SK-N-SH treated with all-trans-retinoic acid at 6 μM for 48 hours (cell line): Measurements from ENCODE around the gene BCR.

ENCODE experiments used
- ATAC-seq: fragments of 200-7000 bp; cut with Tn5 transposase; 3 replicates; pipeline ENCODE4 v1.9.1; 2020; ENCODE audit warnings: mild to moderate bottlenecking, moderate library complexity
- ARNTL ChIP-seq: fragments of 450-650 bp; formaldehyde crosslinking; IDR thresholded peaks from 2 replicates; pipeline ENCODE4 v1.5.0; 2020; ENCODE audit warnings: low read depth, mild to moderate bottlenecking, moderate library complexity, borderline replicate concordance
- BACH2 ChIP-seq: fragments of 250-450 bp; sonication (Bioruptor Pico); IDR thresholded peaks from 2 replicates; pipeline ENCODE4 v1.9.0; 2021; ENCODE audit warnings: mild to moderate bottlenecking, borderline replicate concordance
- CREB5 ChIP-seq: fragments of 250-450 bp; sonication (Bioruptor Pico); IDR thresholded peaks from 2 replicates; pipeline ENCODE4 v1.5.1; 2020; ENCODE audit warnings: low read depth, mild to moderate bottlenecking, moderate library complexity
- CSDC2 ChIP-seq: fragments of 250-450 bp; sonication (Bioruptor Pico); IDR thresholded peaks from 2 replicates; pipeline ENCODE4 v1.5.0; 2020; ENCODE audit warnings: mild to moderate bottlenecking, moderate library complexity
- CSRNP3 ChIP-seq: fragments of 250-450 bp; sonication (Bioruptor Pico); IDR thresholded peaks from 2 replicates; pipeline ENCODE4 v1.5.1; 2021; ENCODE audit warnings: mild to moderate bottlenecking, moderate library complexity
- ESRRG ChIP-seq: fragments of 250-450 bp; sonication (Bioruptor Pico); IDR thresholded peaks from 2 replicates; pipeline ENCODE4 v1.6.1; 2021; ENCODE audit warnings: mild to moderate bottlenecking
- GLIS3 ChIP-seq: fragments of 250-450 bp; sonication (Bioruptor Pico); IDR thresholded peaks from 2 replicates; pipeline ENCODE4 v1.5.0; 2020; ENCODE audit warnings: mild to moderate bottlenecking, moderate library complexity
- ISL1 ChIP-seq: fragments of 250-450 bp; sonication (Bioruptor Pico); IDR thresholded peaks from 2 replicates; pipeline ENCODE4 v2.1.2; 2022; ENCODE audit warnings: mild to moderate bottlenecking, moderate library complexity
- OSR1 ChIP-seq: fragments of 250-450 bp; sonication (Bioruptor Pico); IDR thresholded peaks from 2 replicates; pipeline ENCODE4 v1.8.0; 2022; ENCODE audit warnings: moderate library complexity, mild to moderate bottlenecking, inconsistent platforms
- POU6F1 ChIP-seq: fragments of 250-450 bp; sonication (Bioruptor Pico); IDR thresholded peaks from 2 replicates; pipeline ENCODE4 v1.8.0; 2021; ENCODE audit warnings: low read depth, mild to moderate bottlenecking, moderate library complexity, borderline replicate concordance
- PPARA ChIP-seq: fragments of 250-450 bp; sonication (Bioruptor Pico); IDR thresholded peaks from 2 replicates; pipeline ENCODE4 v1.5.0; 2020; ENCODE audit warnings: mild to moderate bottlenecking, borderline replicate concordance
- RARB ChIP-seq: fragments of 250-450 bp; sonication (Bioruptor Pico); IDR thresholded peaks from 2 replicates; pipeline ENCODE4 v1.8.0; 2021; ENCODE audit warnings: mild to moderate bottlenecking, moderate library complexity
- SNAI2 ChIP-seq: fragments of 250-450 bp; sonication (Bioruptor Pico); IDR thresholded peaks from 2 replicates; pipeline ENCODE4 v1.5.0; 2020; ENCODE audit warnings: mild to moderate bottlenecking, moderate library complexity
- TCF4 ChIP-seq: fragments of 250-450 bp; sonication (Bioruptor Pico); IDR thresholded peaks from 2 replicates; pipeline ENCODE4 v1.8.0; 2021; ENCODE audit warnings: mild to moderate bottlenecking, moderate library complexity, borderline replicate concordance
- TSHZ2 ChIP-seq: fragments of 250-450 bp; sonication (Bioruptor Pico); IDR thresholded peaks from 2 replicates; pipeline ENCODE4 v1.5.0; 2020; ENCODE audit warnings: mild to moderate bottlenecking, moderate library complexity
- ZC3H10 ChIP-seq: fragments of 250-450 bp; sonication (Bioruptor Pico); IDR thresholded peaks from 2 replicates; pipeline ENCODE4 v1.5.1; 2021; ENCODE audit warnings: mild to moderate bottlenecking, moderate library complexity
- ZFP3 ChIP-seq: fragments of 250-450 bp; sonication (Bioruptor Pico); IDR thresholded peaks from 2 replicates; pipeline ENCODE4 v1.5.0; 2020; ENCODE audit warnings: mild to moderate bottlenecking, moderate library complexity
- ZFP30 ChIP-seq: fragments of 450-650 bp; formaldehyde crosslinking; IDR thresholded peaks from 2 replicates; pipeline ENCODE4 v1.5.0; 2022; ENCODE audit warnings: mild to moderate bottlenecking, moderate library complexity
- ZNF565 ChIP-seq: fragments of 450-650 bp; formaldehyde crosslinking; conservative IDR thresholded peaks from 2 replicates; pipeline ENCODE4 v1.5.0; 2020; ENCODE audit warnings: low read depth, mild to moderate bottlenecking, moderate library complexity
- ZNF70 ChIP-seq: fragments of 450-650 bp; formaldehyde crosslinking; IDR thresholded peaks from 2 replicates; pipeline ENCODE4 v1.5.0; 2020; ENCODE audit warnings: mild to moderate bottlenecking, moderate library complexity
- ZNF8 ChIP-seq: fragments of 450-650 bp; formaldehyde crosslinking; IDR thresholded peaks from 2 replicates; pipeline ENCODE4 v1.5.0; 2020; ENCODE audit warnings: mild to moderate bottlenecking, moderate library complexity
- TF ChIP-seq, protein P1 (sequence below): fragments of 250-450 bp; sonication (Bioruptor Pico); IDR thresholded peaks from 2 replicates; pipeline ENCODE4 v1.8.0; 2020; ENCODE audit warnings: mild to moderate bottlenecking, moderate library complexity, borderline replicate concordance

BCR gene

GRCh38 chr22:23270798-23271596 lies 90.7 kb downstream of the BCR start:
- no peak for TF ChIP-seq CSRNP3 (CRISPR knock-in tag)
- TF ChIP-seq ARNTL, result no peak
- no peak for TF ChIP-seq OSR1
- no peak for TF ChIP-seq ZNF565 (CRISPR knock-in tag)
- TF ChIP-seq TCF4 (CRISPR knock-in tag), result no peak
- TF ChIP-seq PPARA, result no peak
- no peak for TF ChIP-seq BACH2 (CRISPR knock-in tag)
- TF ChIP-seq ISL1, result no peak
- TF ChIP-seq ZFP3, result no peak
- TF ChIP-seq ZNF8, result no peak
- TF ChIP-seq TSHZ2 (CRISPR knock-in tag), result no peak
- ATAC-seq, result no peak

DNA sequence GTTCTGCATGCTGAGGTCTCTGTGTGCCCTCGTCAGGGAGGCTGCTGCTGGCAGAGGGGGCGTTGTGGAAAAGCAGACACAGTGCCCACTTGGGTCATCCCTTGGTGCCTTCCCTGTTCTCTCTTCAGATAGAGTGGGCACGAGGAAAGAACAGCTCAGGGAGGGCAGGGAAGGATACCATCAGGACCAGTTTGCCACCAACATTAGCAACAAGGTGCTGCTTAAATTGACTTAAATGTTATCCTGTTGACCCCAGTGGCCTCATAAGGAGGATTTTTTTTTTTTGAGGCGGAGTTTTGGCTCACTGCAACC lies 91.2 kb downstream of the BCR start:
- ATAC-seq, result no peak
- TF ChIP-seq POU6F1 (CRISPR knock-in tag) (no peak), CSDC2 (CRISPR knock-in tag) (no peak), RARB (CRISPR knock-in tag) (no peak), ZNF70 (CRISPR knock-in tag) (no peak)

DNA sequence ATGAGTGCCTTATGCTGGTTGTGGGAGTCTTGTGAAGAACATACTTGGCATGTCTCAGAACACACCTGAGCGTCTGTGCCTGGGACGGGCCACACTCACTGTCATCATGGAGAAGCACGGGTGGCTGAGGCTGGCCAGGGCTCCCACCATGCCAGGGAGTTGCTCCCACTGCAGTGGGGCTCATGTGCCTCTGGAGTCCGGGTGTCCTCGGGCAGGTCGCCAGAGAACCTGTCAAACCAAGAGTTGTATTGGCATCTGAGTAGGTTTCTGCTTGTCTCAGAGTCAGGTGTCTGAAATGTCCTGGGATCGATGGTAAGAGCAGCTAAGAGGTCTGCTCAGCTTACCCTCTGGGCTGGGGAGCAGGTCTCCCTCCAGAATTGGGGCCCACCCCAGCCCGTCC lies 92.1 kb downstream of the BCR start:
- TF ChIP-seq TSHZ2 (CRISPR knock-in tag), result no peak
- TF ChIP-seq CSDC2 (CRISPR knock-in tag), result no peak
- TF ChIP-seq, protein P1, sequence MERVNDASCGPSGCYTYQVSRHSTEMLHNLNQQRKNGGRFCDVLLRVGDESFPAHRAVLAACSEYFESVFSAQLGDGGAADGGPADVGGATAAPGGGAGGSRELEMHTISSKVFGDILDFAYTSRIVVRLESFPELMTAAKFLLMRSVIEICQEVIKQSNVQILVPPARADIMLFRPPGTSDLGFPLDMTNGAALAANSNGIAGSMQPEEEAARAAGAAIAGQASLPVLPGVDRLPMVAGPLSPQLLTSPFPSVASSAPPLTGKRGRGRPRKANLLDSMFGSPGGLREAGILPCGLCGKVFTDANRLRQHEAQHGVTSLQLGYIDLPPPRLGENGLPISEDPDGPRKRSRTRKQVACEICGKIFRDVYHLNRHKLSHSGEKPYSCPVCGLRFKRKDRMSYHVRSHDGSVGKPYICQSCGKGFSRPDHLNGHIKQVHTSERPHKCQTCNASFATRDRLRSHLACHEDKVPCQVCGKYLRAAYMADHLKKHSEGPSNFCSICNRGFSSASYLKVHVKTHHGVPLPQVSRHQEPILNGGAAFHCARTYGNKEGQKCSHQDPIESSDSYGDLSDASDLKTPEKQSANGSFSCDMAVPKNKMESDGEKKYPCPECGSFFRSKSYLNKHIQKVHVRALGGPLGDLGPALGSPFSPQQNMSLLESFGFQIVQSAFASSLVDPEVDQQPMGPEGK, result no peak
- no peak for TF ChIP-seq GLIS3 (CRISPR knock-in tag)
- TF ChIP-seq TCF4 (CRISPR knock-in tag), result no peak
- no peak for TF ChIP-seq CREB5 (CRISPR knock-in tag)
- no peak for TF ChIP-seq ZNF565 (CRISPR knock-in tag)
- no peak for TF ChIP-seq CSRNP3 (CRISPR knock-in tag)
- TF ChIP-seq POU6F1 (CRISPR knock-in tag), result no peak
- TF ChIP-seq PPARA, result no peak
- no peak for TF ChIP-seq ARNTL
- no peak for TF ChIP-seq SNAI2
- TF ChIP-seq ESRRG (CRISPR knock-in tag), result no peak
- TF ChIP-seq ZFP30 (CRISPR knock-in tag), result no peak
- no peak for TF ChIP-seq ZC3H10 (CRISPR knock-in tag)
- TF ChIP-seq ZNF8, result no peak
- TF ChIP-seq ZFP3, result no peak
- no peak for ATAC-seq
